ENCODE results near the gene SYNGAP1. TPM values are rescaled to one million over a fixed set of nuclear protein-coding genes. Genes with fewer than 3 reads are reported as not detected.

SYNGAP1 gene
- polyA plus RNA-seq, 1 donor from 2014 or later, result 4.3 TPM

DNA sequence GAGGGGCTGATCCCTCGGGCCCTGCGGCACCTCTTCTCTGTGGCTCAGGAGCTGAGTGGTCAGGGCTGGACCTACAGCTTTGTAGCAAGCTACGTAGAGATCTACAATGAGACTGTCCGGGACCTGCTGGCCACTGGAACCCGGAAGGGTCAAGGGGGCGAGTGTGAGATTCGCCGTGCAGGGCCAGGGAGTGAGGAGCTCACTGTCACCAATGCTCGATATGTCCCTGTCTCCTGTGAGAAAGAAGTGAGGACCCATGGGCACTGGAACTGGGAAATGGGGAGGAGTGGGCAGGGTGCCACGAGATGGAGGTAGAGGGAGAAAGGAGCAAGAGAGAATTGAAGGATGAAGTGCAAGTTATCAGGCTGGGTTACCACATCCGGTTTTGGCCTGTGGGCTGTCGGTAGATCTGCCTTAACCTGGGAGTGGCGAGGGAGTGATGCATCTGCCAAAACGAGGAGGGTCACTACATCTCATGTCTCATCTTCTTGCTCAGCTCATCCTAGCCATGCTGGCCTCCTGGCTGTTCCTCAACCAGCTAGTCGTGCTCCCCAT lies 14.4 kb upstream of the SYNGAP1 start:
- no peak overlapping the region for H2AFZ ChIP-seq (ENCODE audit: low read depth, low read length)
- no peaks in the 10 kb centered on the region for H3K79me2 ChIP-seq (replicated peaks; ENCODE audit: insufficient read depth, low read length)
- H3F3A ChIP-seq (ENCODE audit: insufficient read depth, low read length, poor library complexity, severe bottlenecking), result no peaks in the 10 kb centered on the region
- no peaks in the 10 kb centered on the region for H3K36me3 ChIP-seq (ENCODE audit: insufficient read depth, low read length)
- no peaks in the 10 kb centered on the region for H3K9me2 ChIP-seq (ENCODE audit: insufficient read depth, low read length)
- no peak overlapping the region for H3K4me2 ChIP-seq (ENCODE audit: low read length)
- H3K4me3 ChIP-seq (ENCODE audit: low read length), result no peak overlapping the region
- no peak overlapping the region for H3K9ac ChIP-seq (ENCODE audit: low read length)
- no peaks in the 10 kb centered on the region for H3K27me3 ChIP-seq (ENCODE audit: insufficient read depth, low read depth, low read length)
- no peaks in the 10 kb centered on the region for H4K20me1 ChIP-seq (ENCODE audit: insufficient read depth)
- H3K27ac ChIP-seq (ENCODE audit: low read length), result no peak overlapping the region
- H3K9me3 ChIP-seq (ENCODE audit: low read length), result no peaks in the 10 kb centered on the region
- TF ChIP-seq EP300 (conservative IDR thresholded peaks at IDR 0.05; ENCODE audit: poor library complexity, severe bottlenecking) (no peak), MXI1 (conservative IDR thresholded peaks at IDR 0.05; ENCODE audit: poor library complexity, severe bottlenecking) (no peak), EZH2 (IDR thresholded peaks at IDR 0.05; ENCODE audit: borderline replicate concordance, insufficient read depth, low read length, poor library complexity, severe bottlenecking) (no peak)
- TF ChIP-seq, protein P1, sequence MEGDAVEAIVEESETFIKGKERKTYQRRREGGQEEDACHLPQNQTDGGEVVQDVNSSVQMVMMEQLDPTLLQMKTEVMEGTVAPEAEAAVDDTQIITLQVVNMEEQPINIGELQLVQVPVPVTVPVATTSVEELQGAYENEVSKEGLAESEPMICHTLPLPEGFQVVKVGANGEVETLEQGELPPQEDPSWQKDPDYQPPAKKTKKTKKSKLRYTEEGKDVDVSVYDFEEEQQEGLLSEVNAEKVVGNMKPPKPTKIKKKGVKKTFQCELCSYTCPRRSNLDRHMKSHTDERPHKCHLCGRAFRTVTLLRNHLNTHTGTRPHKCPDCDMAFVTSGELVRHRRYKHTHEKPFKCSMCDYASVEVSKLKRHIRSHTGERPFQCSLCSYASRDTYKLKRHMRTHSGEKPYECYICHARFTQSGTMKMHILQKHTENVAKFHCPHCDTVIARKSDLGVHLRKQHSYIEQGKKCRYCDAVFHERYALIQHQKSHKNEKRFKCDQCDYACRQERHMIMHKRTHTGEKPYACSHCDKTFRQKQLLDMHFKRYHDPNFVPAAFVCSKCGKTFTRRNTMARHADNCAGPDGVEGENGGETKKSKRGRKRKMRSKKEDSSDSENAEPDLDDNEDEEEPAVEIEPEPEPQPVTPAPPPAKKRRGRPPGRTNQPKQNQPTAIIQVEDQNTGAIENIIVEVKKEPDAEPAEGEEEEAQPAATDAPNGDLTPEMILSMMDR (IDR thresholded peaks at IDR 0.05; ENCODE audit: poor library complexity, severe bottlenecking), result no peak

DNA sequence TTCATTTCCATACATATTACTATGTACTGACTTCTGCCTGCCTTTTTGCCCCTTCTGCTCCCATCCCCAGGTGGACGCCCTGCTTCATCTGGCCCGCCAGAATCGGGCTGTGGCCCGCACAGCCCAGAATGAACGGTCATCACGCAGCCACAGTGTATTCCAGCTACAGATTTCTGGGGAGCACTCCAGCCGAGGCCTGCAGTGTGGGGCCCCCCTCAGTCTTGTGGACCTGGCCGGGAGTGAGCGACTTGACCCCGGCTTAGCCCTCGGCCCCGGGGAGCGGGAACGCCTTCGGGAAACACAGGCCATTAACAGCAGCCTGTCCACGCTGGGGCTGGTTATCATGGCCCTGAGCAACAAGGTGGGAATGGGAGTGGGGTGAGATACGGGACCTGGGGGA lies 13.7 kb upstream of the SYNGAP1 start:
- no peaks in the 10 kb centered on the region for H3K27me3 ChIP-seq (ENCODE audit: insufficient read depth, low read depth, low read length)
- no peak for TF ChIP-seq TAF1 (IDR thresholded peaks at IDR 0.05; ENCODE audit: low read depth)
- no peak for TF ChIP-seq POLR2AphosphoS5 (IDR thresholded peaks at IDR 0.05)
- no peak for TF ChIP-seq EZH2 (IDR thresholded peaks at IDR 0.05; ENCODE audit: borderline replicate concordance, insufficient read depth, low read length, poor library complexity, severe bottlenecking)
- no peak for TF ChIP-seq MXI1 (conservative IDR thresholded peaks at IDR 0.05; ENCODE audit: poor library complexity, severe bottlenecking)

DNA sequence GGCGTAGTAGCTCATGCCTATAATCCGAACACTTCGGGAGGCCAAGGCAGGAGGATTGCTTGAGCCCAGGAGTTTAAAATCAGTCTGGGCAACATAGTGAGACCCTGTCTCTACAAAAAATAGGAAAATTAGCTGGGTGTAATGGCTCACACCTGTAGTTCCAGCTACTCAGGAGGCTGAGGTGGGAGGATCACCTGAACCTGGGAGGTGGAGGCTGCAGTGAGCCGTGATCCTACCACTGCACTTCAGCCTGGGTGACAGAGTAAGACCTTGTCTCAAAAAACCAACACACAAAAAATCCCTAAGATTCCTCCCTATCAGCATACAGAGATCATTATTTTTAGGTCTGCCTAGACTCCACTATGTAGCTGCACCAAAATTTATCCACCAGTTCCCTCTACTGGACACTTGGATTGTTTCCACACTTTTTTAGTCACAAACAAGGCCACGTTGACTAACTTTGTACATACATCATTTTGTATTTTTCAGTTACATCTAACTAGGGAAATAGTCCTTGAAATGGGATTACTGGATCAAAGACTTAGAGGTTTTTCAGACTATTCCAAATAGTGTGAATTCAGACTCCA lies 12.6 kb upstream of the SYNGAP1 start:
- TF ChIP-seq, protein P1 (IDR thresholded peaks at IDR 0.05; ENCODE audit: poor library complexity, severe bottlenecking), result no peak
- TF ChIP-seq EZH2 (IDR thresholded peaks at IDR 0.05; ENCODE audit: borderline replicate concordance, insufficient read depth, low read length, poor library complexity, severe bottlenecking), result no peak
- TF ChIP-seq EP300 (conservative IDR thresholded peaks at IDR 0.05; ENCODE audit: poor library complexity, severe bottlenecking), result no peak
- no peak for TF ChIP-seq SMC3 (conservative IDR thresholded peaks at IDR 0.05; ENCODE audit: poor library complexity)
- TF ChIP-seq TAF1 (IDR thresholded peaks at IDR 0.05; ENCODE audit: low read depth), result no peak
- no peak for TF ChIP-seq RAD21 (conservative IDR thresholded peaks at IDR 0.05)
- TF ChIP-seq, protein P2, sequence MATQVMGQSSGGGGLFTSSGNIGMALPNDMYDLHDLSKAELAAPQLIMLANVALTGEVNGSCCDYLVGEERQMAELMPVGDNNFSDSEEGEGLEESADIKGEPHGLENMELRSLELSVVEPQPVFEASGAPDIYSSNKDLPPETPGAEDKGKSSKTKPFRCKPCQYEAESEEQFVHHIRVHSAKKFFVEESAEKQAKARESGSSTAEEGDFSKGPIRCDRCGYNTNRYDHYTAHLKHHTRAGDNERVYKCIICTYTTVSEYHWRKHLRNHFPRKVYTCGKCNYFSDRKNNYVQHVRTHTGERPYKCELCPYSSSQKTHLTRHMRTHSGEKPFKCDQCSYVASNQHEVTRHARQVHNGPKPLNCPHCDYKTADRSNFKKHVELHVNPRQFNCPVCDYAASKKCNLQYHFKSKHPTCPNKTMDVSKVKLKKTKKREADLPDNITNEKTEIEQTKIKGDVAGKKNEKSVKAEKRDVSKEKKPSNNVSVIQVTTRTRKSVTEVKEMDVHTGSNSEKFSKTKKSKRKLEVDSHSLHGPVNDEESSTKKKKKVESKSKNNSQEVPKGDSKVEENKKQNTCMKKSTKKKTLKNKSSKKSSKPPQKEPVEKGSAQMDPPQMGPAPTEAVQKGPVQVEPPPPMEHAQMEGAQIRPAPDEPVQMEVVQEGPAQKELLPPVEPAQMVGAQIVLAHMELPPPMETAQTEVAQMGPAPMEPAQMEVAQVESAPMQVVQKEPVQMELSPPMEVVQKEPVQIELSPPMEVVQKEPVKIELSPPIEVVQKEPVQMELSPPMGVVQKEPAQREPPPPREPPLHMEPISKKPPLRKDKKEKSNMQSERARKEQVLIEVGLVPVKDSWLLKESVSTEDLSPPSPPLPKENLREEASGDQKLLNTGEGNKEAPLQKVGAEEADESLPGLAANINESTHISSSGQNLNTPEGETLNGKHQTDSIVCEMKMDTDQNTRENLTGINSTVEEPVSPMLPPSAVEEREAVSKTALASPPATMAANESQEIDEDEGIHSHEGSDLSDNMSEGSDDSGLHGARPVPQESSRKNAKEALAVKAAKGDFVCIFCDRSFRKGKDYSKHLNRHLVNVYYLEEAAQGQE (IDR thresholded peaks at IDR 0.05; ENCODE audit: borderline replicate concordance), result no peak
- TF ChIP-seq MXI1 (conservative IDR thresholded peaks at IDR 0.05; ENCODE audit: poor library complexity, severe bottlenecking), result no peak
- TF ChIP-seq POLR2AphosphoS5 (IDR thresholded peaks at IDR 0.05), result no peak
- no peaks in the 10 kb centered on the region for H3K9me2 ChIP-seq (ENCODE audit: insufficient read depth, low read length)

More for the DNA sequence above, 13.7 kb upstream of the SYNGAP1 start:
- no peak overlapping the region for H3K4me3 ChIP-seq (ENCODE audit: low read length)
- H2AFZ ChIP-seq (ENCODE audit: low read depth, low read length), result no peak overlapping the region
- H3K4me2 ChIP-seq (ENCODE audit: low read length), result no peak overlapping the region
- H3K9ac ChIP-seq (ENCODE audit: low read length), result no peak overlapping the region
- H3K36me3 ChIP-seq (ENCODE audit: insufficient read depth, low read length), result no peaks in the 10 kb centered on the region
- no peaks in the 10 kb centered on the region for H3K79me2 ChIP-seq (replicated peaks; ENCODE audit: insufficient read depth, low read length)
- no peak overlapping the region for H3K27ac ChIP-seq (ENCODE audit: low read length)
- no peaks in the 10 kb centered on the region for H4K20me1 ChIP-seq (ENCODE audit: insufficient read depth)
- H3K9me3 ChIP-seq (ENCODE audit: low read length), result no peaks in the 10 kb centered on the region
- no peaks in the 10 kb centered on the region for H3K9me2 ChIP-seq (ENCODE audit: insufficient read depth, low read length)
- no peaks in the 10 kb centered on the region for H3F3A ChIP-seq (ENCODE audit: insufficient read depth, low read length, poor library complexity, severe bottlenecking)

More for the DNA sequence above, 12.6 kb upstream of the SYNGAP1 start:
- no peak overlapping the region for H3K4me3 ChIP-seq (ENCODE audit: low read length)
- H3F3A ChIP-seq (ENCODE audit: insufficient read depth, low read length, poor library complexity, severe bottlenecking), result no peaks in the 10 kb centered on the region
- no peaks in the 10 kb centered on the region for H3K36me3 ChIP-seq (ENCODE audit: insufficient read depth, low read length)
- H3K27me3 ChIP-seq (ENCODE audit: insufficient read depth, low read depth, low read length), result no peaks in the 10 kb centered on the region
- no peaks in the 10 kb centered on the region for H3K9me3 ChIP-seq (ENCODE audit: low read length)
- no peak overlapping the region for H3K27ac ChIP-seq (ENCODE audit: low read length)
- no peak overlapping the region for H2AFZ ChIP-seq (ENCODE audit: low read depth, low read length)
- H4K20me1 ChIP-seq (ENCODE audit: insufficient read depth), result no peaks in the 10 kb centered on the region
- no peak overlapping the region for H3K4me2 ChIP-seq (ENCODE audit: low read length)
- H3K9ac ChIP-seq (ENCODE audit: low read length), result no peak overlapping the region
- H3K79me2 ChIP-seq (replicated peaks; ENCODE audit: insufficient read depth, low read length), result no peaks in the 10 kb centered on the region

Measured in neural cell (in vitro differentiated cells).